Tibial artery (tissue), 4 donors: ENCODE results near the gene MYO9B.
A peak's percentile ranks its signal among the peaks of the same experiment; 100 is the strongest.

Experiments used
- DNase-seq, 2 donors: peaks; one replicate each; pipeline ENCODE4 v3.0.0-alpha.2; 2019
- H3K27ac ChIP-seq, 2 donors: fragments of 200-600 bp; sonication (generic) in 1 of 2; 1 replicate in 1 of 2; 2 replicates in 1 of 2; pipeline ENCODE4 v1.5.1; 2018 to 2019; ENCODE audit warnings: mild to moderate bottlenecking in 1 of 2
- H3K27me3 ChIP-seq, 2 donors: fragments of 200-600 bp; sonication (generic) in 1 of 2; one replicate each; pipeline versions ENCODE4 v1.5.1 to v1.6.0; 2016 to 2019
- H3K36me3 ChIP-seq, 3 donors: fragments of 200-600 bp; sonication (generic) in 2 of 3; one replicate each; pipeline ENCODE4 v1.5.1; 2016 to 2019; ENCODE audit warnings: mild to moderate bottlenecking in 2 of 3
- H3K4me1 ChIP-seq, 4 donors: fragments of 200-600 bp; sonication (generic) in 2 of 4; 1 replicate in 3 of 4; 2 replicates in 1 of 4; pipeline ENCODE4 v1.5.1; 2016 to 2019
- H3K4me3 ChIP-seq, 2 donors: fragments of 200-600 bp; sonication (generic) in 1 of 2; 1 replicate in 1 of 2; 2 replicates in 1 of 2; pipeline ENCODE4 v1.5.1; 2018 to 2019; ENCODE audit warnings: mild to moderate bottlenecking in 2 of 2
- H3K9me3 ChIP-seq, 3 donors: fragments of 200-600 bp; sonication (generic) in 1 of 3; one replicate each; pipeline ENCODE4 v1.5.1; 2016 to 2019
- CTCF ChIP-seq, 2 experiments: fragments of 200-600 bp in 1 of 2; fragments of 450-650 bp in 1 of 2; IDR thresholded peaks; one replicate each; pipeline ENCODE4 v1.5.1; 2017 to 2019; ENCODE audit warnings: antibody characterized with exemption in 2 of 2, mild to moderate bottlenecking in 1 of 2, moderate library complexity in 1 of 2
- intact Hi-C: fragments of 100-400 bp; cut with DNase I; formaldehyde crosslinking; loops from one replicate; pipeline ENCODE4 v1.15.0; 2023; ENCODE audit warnings: low total_unique reads

MYO9B gene

DNA sequence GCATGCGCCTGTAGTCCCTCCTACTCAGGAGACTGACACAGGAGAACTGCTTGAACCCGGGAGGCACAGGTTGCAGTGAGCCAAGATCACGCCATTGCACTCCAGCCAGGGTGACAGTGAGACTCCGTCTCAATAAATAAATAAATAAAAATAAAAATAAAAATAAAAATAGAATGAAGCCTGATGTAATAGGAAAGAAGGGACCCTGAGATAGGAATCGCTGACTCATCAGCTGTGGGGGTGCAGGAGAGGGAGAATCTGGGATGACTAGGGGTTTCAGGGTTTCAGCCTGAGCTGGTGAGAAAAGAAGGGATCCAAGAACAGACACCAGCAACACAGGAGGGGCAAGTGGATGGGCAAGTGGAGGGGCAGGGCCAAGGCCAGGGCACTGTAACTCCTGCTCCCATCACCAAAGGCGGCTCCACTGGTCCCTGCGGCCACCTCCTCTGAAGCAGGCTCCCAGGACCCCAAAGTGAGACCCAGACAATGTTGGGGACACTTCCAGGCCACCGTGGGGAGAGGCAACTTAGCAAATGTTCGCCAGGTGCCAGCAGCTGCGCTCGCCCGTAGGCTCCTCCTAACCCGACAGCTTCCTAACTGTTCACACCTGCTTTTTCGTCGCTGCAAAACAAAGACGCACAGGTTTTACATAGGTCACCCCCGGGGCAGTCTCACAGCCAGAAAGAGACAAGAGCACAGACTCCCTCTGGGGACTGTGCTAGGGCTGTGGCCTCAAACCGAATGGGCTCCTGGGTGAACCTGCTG lies 1.5 kb upstream of the MYO9B start:
- Histone ChIP-seq H3K4me1 (peaks cover 0 to 45% (median 33%) of the 10 kb centered on the region in 4 donors), H3K27ac (peak overlapping the region in 1 of 2 donors; percentile 83), H3K36me3 (peaks cover 0 to 19% (median 0%) of the 10 kb centered on the region in 3 donors), H3K9me3 (no peaks in the 10 kb centered on the region), H3K27me3 (no peaks in the 10 kb centered on the region), H3K4me3 (peak overlapping the region; percentile 96 to 99)
- intact Hi-C loops, result loop anchor here (5.0 to 10.0 kb wide), 2 partner anchors 73 to 161 kb away; no protein-coding TSS in a partner anchor
- no peak for DNase-seq
- TF ChIP-seq CTCF (IDR thresholded peaks at IDR 0.05), result no peak

DNA sequence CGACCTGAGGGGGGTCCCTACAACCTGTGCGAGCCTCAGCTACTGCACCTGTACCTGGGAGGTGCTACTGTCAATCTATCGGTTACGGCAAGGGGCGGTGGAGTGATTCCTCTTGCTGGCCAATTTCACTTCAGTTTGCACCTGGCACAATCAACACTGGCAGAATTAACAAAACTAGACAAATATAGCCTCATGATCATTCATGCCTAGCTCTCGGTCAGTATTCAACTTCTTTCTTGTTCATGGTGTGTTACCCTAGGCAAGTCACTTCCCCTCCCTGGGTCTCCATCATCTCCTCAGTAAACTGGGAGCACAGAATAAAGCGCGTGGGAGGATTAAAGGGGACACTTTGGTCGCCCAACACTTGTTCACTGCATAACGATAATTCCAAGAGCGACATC lies 943 bp upstream of the MYO9B start:
- DNase-seq, result no peak
- H3K4me3 ChIP-seq, result peak overlapping the region; percentile 96 to 99
- TF ChIP-seq CTCF (IDR thresholded peaks at IDR 0.05), result no peak
- intact Hi-C loops, result loop anchor here (5.0 to 10.0 kb wide), 2 partner anchors 73 to 160 kb away; no protein-coding TSS in a partner anchor
- peaks cover 0 to 51% (median 39%) of the 10 kb centered on the region in 4 donors for H3K4me1 ChIP-seq
- no peaks in the 10 kb centered on the region for H3K9me3 ChIP-seq
- peaks cover 0 to 18% (median 0%) of the 10 kb centered on the region in 3 donors for H3K36me3 ChIP-seq
- H3K27ac ChIP-seq, result peak overlapping the region; percentile 82 to 83
- H3K27me3 ChIP-seq, result no peaks in the 10 kb centered on the region

DNA sequence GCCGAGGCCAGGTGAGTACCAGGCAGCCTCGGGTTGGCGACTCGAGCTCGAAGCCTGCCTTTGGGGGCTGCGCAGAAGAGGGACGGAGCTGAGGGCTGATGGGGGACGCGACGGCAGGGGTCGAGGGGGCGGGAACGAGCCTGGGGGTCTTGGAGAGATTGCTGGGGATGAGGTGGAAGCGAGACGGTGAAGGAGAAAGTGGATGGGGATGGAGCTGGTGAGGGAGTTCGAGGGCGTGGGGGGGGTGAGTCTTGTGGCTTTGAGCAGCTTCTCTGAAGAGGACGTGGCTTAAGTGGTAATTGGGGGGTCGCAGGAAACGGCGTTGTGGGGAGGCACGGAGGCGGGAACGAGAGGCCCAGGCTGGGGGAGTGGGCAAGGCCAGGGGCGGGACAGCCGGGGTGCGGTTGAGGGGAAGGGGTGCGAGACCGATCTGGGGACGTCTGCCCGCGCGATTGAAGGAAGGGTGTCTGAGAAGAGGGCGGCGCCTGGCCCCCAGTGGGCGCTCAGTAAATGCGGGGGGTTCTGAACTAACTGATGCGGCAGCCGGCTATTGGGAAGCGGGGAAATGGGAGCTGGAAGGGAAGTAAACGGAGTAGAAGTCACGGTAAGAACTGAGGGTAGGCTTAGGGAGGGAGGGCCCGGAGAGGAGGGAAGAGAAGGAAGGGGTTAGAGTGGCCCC lies 426 bp downstream of the MYO9B start:
- Histone ChIP-seq H3K4me1 (peaks cover 0 to 59% (median 47%) of the 10 kb centered on the region in 4 donors), H3K9me3 (no peaks in the 10 kb centered on the region), H3K4me3 (peak overlapping the region; percentile 96 to 99), H3K36me3 (peaks cover 0 to 12% (median 0%) of the 10 kb centered on the region in 3 donors), H3K27ac (peak overlapping the region; percentile 92 to 98), H3K27me3 (no peaks in the 10 kb centered on the region)
- peak in 1 of 2 donors; percentile 49 for DNase-seq
- TF ChIP-seq CTCF (IDR thresholded peaks at IDR 0.05), result no peak
- intact Hi-C loops, result loop anchor here (10.0 kb wide), 1 partner anchor 159 kb away; no protein-coding TSS in a partner anchor

DNA sequence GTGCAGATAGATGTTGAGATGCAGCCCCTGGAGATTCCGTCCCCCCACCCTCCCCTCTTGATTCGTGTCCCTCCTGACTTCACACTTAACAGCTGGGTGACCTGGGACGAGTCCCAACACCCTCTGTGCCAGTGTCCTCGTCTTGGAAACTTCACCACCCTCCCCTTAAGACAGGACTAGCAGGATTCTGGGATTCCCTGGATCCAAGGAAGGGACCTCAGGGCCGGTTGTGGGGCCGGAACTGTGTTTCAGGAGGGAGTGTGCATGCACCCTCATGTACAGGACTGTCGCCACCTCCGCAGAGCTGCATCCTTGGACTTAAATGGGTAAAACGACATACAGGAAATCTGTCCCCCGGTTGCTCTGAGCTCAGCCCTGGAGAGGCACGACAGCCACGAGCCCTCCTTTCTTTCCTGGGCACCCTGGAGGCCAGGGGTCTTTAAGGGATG lies 990 bp downstream of the MYO9B start:
- Histone ChIP-seq H3K36me3 (peaks cover 0 to 7% (median 0%) of the 10 kb centered on the region in 3 donors), H3K27me3 (no peaks in the 10 kb centered on the region), H3K27ac (peak overlapping the region; percentile 92 to 98), H3K4me3 (peak overlapping the region; percentile 96 to 99), H3K9me3 (no peaks in the 10 kb centered on the region), H3K4me1 (peaks cover 0 to 65% (median 48%) of the 10 kb centered on the region in 4 donors)
- intact Hi-C loops, result loop anchor here (10.0 kb wide), 1 partner anchor 158 kb away; no protein-coding TSS in a partner anchor
- no peak for DNase-seq
- TF ChIP-seq CTCF (IDR thresholded peaks at IDR 0.05), result no peak

DNA sequence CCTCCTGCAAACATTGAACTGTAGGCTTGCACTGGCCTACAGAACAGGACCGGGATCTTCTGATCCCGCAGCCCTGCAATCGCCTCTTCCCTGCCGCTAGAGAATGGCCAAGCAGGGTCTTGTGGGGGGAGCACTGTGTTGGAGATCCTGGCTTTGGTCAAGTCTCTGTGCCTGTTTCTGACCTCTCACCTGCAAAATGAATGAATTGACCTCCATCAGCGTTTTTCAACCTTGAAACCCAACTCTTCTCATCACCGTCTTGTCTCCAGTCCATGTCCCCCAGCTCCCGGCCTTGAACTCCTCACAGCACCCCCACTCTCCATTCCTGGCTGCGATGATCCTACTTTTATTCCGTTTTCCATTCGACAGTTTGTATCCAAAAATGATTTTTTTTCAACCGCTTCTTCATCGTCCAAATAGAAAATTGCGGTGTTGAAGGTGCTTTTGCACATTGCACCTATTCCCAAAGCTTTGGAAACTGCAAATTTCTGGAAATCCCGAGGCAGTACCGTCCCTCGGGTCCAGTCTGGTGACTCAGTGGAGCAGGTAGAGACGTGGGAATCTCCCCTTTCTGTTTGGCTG lies 2.0 kb downstream of the MYO9B start:
- DNase-seq, result no peak
- no peak for TF ChIP-seq CTCF (IDR thresholded peaks at IDR 0.05)
- Histone ChIP-seq H3K27ac (peak overlapping the region; percentile 92 to 98), H3K9me3 (no peaks in the 10 kb centered on the region), H3K4me1 (peaks cover 0 to 74% (median 57%) of the 10 kb centered on the region in 4 donors), H3K36me3 (no peaks in the 10 kb centered on the region), H3K4me3 (peak overlapping the region; percentile 96 to 99), H3K27me3 (no peaks in the 10 kb centered on the region)
- intact Hi-C loops, result loop anchor here (10.0 kb wide), 1 partner anchor 157 kb away; no protein-coding TSS in a partner anchor
